ENCODE measurements around the gene RAB7B. TPM values are rescaled to one million over a fixed set of nuclear protein-coding genes. Genes with fewer than 3 reads are reported as not detected.

Gene RAB7B
- total RNA-seq, 1 experiment from 2014 or later: not detected

DNA sequence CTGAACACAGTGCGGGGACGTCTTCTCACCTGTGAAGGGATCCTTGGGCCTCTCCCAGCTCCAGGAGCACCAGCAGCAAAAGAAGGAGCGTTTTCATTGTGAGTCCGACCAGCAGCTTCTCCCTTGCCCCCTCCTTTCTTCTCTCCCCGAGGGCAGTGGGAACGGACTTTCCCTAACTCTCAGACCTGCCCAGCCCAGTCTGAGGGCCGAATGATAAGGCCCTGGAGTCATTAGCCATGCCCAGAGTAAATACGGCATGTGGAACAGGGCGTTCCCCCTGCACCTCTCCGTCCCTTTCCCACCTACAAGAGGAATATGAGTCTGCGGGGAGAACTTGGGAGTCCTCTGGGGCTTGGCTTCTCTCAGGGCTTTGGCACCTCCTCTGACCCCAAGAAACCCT is 20.5 kb upstream of the RAB7B start, which contains the start of gene CTSE:
CTSE (minus strand) TSS at position 201 of the 400 bp plus-strand sequence; CDS start at position 97, 104 bp downstream.
- no peak for DNase-seq (ENCODE audit: extremely low read depth, low read depth)

DNA sequence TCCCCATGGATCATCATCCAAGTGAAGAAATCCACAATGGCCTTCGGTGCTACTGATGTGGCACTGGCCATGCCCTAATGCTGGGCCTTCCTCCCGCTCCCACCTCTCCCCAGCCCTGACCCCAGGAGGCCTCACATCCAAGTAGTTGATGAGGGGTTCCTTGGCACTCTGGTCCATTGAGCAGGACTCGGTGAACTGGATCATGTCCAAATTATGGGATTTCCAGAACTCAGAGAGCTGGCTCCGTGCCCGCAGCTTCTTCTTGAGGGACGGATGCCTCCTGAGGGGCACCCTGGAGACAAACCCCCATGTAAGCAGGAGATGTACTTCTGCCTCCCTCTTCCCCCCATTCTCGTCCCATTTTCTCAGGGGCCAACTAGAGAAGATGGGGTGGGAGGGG is 19.6 kb upstream of the RAB7B start:
- DNase-seq (ENCODE audit: extremely low read depth, low read depth): no peak

DNA sequence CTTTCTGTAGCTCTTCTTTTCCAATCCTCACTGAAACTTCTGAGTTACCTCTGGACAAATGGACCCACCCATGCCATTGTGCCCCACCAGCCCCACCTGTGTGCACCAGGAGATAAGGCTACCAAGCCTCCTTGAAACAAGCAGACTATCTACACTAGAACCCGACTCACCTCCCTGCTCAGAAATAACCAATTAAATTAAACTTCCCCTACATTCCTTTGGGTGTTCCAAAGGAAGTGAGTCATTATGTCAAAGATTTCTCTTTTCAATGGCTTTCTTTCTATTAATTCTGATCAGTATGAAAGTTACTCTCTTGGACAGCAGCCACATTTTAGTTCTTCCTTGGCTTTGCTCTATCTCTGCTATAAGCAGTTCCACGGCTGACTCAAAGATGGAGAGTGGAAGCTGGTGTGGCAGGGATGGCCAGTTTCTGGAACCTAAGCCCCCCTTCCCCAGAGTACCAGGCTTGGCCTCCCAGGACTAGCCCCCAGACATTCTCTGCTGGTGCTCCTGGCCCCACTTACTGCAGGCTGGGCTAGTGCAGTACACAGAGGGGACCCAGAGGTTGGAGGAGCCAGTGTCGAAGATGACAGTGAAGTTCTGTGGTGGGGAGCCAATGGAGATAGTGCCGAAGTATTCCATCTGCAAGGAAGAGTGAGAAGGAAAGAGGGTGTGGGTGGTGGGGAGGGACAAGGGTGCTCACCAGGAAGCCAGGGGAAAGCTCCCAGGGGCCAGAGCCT is 18.6 kb upstream of the RAB7B start:
- no peak for DNase-seq (ENCODE audit: extremely low read depth, low read depth)

DNA sequence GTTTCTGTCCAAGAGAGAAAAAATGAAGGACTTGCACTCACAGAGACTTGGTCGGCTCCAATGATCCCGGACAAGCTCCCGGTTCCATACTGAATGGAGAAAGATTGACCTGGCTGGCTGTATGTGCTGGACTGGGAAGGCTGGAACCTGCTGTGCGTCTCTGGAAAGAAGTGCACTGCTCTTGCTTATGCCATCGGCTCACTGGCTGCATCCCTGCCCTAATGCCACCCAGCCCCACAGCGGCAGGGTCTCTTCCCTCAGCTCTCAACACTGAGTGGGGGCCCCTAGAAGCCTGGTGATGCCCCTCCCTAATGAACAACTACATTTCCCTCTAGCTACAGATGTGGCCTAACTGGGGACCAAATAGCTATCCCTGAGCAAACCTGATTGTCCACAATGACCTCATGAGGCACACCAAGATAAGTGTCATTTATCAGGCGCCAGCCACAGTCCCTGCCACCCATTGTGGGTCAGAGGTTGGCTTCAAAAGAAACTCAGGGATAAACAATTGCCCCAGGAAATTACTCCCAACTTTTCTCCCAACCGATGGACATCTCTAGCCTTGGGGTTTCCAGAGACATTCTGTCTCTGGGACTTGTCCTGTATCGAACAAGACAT is 17.9 kb upstream of the RAB7B start:
- DNase-seq (ENCODE audit: extremely low read depth, low read depth): no peak

DNA sequence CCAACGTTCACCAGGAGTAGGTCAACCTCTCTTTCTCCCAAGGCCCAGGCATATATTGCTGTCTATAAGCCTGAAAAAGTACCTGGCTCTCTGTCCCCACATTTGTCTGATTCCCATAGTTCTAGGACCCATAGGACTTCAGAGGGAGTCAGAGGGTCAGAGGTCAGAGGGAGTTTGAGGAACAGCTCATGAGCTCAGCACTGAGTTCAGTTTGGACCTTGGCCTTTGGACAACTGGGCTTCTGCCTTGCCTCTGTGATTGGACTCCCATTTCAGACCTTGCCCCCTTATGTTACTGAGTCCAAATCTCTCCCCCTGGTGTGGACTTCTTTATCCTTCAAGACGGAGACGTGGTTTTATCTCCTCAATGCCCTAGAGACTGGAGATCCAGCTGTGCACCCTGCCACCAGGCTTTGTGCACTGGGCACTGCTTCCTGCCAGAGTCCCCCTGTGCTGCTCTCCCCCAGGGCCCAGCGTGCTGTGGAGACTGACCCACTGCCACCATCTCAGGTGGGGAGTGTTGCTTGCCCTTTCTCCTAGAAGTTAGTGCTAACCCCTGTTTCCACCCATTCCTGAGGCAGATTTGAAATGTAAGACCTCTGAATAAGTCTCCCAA is 17.3 kb upstream of the RAB7B start:
- no peak for DNase-seq (ENCODE audit: extremely low read depth, low read depth)

DNA sequence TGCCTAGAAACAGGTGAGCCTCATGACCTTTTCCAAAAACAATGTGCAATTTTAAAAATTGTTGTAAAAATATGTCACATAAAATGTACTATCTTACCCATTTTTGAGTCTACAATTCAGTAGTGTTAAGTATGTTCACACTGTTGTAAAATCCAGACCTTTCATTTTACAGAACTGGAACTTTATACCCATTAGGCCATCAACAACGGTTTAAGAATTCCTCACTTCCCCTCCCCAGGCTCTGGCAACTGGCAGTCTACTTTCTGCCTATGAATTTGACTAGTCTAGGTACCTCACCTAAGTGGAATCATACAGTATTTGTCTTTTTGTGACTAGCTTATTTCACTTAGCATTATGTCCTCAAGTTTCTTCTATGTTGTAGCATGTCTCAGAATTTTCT is 11.9 kb upstream of the RAB7B start:
- DNase-seq (ENCODE audit: extremely low read depth, low read depth): no peak

DNA sequence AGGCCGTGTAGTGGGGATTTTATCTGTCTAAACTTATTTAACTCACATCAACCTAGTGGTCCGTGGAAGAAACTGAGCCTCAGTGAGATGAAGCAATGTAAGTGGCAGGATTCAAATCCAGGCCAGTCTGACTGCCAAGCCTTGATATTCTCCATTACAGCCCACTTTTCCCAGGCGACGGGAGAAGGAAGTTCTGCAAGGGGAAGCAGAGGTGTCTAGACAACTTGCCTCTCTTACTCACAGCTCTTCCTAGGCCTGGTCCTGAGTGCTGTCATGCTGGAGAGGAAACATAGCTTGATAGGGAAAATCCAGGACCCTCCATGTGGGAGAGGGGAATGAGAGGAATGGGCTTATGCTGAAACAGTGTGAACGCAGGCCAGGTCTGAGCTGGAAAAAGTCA is 11.4 kb upstream of the RAB7B start:
- DNase-seq (ENCODE audit: extremely low read depth, low read depth): no peak

DNA sequence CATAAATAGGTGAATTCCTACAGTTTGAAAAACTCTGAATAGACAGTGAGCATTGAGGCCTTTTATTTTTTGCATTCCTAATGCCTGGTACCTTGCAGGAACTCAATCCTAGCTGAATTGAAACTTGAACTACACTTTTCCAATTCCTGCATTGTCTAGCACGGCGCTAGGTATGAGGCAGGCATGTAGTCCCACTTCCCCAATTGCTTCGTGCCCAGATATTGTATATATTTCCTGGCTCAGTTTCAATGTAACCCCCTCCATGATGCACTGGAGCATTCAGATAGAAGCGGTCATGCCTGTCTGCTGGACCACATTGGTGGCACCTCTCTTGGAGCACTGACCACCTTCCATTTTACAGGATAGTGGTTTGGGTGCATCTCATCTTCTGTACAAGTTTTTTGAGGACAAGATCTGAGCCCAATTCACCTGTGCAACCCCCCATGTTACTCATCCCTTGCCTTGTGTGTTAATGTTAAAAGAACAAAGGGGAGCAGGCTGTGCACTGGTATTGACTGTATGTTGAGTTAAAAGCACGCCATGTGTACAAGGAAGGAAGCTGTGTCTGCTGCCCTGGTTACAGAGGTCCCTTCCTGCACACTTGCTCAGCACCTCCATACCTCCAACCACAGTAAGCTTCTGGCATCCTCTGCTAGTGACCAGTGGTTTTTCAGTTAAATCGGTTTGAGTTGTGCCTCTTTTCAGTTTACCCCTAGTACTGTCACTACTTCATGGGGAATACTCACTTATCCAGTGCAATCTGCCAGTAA is 10.0 kb upstream of the RAB7B start:
- no peak for DNase-seq (ENCODE audit: extremely low read depth, low read depth)

DNA sequence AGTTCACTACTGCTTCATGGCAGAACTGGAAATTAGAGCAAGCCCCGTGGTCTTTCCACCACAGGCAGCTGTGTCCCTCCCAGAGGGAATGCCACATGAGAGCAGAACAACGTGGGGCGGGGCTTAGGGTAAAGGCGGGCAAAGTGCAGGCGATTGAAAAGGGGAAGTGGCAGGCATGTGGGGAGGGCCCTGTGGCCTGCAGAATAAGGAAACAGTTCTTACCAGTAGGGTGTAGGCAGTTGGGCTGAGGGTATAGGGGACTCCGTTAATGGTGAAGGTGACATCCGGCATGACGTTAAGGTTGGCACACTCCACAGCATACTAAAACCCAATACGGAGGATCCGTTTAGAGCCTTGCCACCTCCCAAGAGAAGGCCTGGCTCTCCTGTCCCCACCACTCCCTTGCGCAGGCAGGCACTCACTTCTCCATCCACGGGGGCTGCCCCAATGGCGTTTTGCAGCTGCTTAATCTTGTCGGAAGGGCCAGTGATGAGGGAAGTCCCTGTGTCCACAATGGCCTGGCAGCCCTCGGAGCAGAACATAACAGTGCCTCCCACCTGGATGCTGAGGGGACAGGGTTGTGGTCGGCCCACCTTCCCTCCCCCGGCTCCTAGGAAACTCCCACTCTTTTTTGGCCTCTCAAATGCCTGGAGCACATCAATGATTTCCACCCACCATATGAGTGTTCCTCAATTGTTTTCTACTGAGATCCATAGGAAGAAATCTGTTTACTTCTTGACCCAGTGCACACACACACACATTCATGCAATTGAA is 9.1 kb upstream of the RAB7B start:
- no peak for DNase-seq (ENCODE audit: extremely low read depth, low read depth)

DNA sequence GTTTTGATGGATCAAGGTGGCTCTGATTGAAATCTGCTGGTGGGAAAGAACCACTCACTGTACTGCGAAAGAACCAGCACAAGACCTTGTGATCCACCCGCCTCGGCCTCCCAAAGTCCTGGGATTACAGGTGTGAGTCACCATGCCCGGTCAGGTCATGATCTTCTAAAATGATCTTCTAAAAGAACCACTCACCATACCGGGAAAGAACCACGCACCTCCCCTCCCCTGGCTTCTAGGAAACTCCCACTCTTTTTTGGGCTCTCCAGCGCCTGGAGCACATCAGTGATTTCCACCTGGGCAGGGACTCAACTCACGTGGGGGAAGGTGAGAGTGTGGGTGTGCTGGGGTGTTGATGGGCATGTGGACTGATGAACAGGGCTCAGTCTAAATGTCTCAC is 7.9 kb upstream of the RAB7B start:
- no peak for DNase-seq (ENCODE audit: extremely low read depth, low read depth)

DNA sequence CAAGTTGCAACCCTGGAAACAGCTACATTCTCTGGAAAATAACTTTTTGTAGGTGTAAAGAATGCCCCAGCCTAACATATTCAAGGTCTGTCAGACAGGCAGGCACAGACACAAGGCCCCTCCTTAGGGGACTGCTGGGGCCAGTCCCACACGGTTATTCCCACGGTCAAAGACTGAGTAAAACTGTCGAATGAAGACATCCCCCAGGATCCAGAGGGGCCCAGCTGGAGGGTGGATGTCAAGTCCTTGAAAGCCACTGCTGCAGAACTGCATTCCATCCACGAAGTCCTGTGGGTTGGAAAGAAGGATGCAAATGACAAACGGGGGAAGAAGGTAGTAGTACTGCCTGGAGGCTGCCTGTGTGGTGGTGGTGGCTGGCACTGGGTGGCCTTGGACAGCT is 6.9 kb upstream of the RAB7B start:
- no peak for DNase-seq (ENCODE audit: extremely low read depth, low read depth)

DNA sequence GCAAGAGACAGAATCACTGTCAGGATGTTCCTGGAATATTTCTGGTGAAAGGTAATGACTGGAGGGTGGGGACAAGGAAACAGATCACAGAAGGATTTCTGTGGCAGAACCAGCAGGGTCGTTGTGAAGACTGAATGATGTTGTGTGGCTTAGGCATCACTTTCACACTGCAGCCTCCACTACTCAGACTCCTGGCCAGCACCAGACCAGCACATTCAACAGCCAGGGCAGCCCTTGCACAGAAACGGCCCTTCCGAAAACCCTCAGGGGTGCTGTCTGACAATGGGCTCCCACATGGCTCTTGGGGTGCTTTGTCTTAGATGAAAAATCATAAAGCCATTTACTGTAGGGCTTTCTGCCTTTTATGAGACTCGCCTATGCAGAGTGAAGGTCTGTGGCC is 3.8 kb upstream of the RAB7B start:
- DNase-seq (ENCODE audit: extremely low read depth, low read depth): no peak

DNA sequence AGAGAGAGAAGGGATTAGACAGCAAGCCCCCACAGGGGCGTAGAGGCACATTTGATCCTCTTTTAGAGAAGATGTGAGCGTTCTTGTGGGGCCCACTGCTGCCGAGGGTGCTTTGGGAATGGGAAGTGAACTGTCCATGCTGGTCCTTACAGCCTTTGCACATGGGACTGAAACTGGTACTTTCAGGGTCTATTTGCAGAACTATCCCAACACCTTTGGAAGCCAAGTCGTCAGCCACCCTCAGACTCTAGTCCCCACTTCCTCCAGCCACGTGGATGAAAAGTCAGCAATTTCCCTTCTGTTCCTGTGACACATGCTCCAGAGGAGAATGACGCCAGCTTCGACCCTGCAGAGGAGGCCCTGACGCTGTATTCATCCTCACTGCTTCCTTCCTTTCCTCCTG is 2.6 kb upstream of the RAB7B start:
- DNase-seq (ENCODE audit: extremely low read depth, low read depth): no peak

DNA sequence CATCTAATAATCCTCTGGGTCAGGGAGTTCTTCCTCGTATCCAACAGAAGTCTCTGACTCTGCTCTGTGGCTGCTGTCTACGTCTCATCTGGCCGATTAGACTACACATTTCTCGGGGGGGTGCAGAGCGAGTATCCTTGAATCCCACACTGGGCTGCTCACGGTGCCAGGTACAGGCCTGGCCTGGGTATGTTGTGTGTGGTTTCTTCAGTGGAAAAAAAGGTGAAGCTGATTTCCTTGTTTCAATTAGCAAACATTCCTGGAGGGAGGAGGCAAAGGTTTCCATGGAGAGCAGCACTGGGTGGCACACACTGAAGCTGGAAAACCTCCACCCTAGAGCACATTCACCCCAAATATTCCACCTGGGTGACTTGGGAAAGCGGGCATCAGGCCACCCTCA is 2.0 kb upstream of the RAB7B start:
- no peak for DNase-seq (ENCODE audit: extremely low read depth, low read depth)

DNA sequence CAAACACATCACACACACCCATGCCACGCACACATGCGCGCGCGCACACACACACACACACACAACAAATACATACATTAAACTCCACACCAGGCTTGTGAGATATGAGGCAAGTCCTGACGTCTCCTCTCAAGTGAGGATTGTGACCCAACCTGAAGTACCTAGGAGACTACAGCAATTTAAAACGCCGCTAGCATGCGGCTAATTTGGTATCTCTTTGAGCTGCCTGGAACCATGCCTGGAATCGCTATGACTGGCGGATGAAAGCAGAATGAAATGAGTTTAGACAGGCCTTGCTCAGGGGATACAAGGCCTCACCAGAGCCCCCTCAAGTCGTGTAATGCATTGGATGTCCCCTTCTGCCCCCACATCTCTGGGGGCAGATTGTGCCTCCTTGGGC is 1.6 kb upstream of the RAB7B start:
- DNase-seq (ENCODE audit: extremely low read depth, low read depth): no peak

DNA sequence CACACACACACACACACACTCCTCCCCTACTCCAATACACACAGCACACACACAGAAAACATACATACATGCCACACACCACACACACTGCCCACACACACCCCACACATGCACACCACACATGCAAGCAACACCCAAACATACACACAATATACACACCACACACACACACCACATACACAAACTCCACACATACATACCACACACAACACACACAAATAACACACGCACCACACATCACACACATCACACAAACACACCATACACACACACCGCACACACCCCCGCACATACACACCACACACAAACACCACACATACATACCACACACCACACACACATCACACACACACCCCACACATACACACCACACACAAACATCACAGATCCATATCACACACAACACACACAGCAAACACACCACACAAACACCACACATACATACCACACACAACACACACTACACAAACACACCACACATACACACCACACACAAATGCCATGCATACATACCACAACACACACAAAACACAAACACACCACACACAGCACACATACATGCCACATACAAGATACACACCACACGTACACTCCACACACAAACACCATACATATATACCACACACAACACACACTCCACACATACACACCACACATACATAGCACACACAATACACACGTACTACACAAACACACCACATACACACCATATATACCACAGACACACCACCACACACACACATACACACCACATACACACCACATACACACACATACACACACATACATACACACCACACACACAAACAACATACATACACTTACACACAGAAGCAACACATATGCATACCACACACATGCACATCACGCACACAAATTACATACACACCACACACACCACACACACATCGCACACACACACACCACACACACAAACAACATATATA is 932 bp upstream of the RAB7B start:
- no peak for DNase-seq (ENCODE audit: extremely low read depth, low read depth)

DNA sequence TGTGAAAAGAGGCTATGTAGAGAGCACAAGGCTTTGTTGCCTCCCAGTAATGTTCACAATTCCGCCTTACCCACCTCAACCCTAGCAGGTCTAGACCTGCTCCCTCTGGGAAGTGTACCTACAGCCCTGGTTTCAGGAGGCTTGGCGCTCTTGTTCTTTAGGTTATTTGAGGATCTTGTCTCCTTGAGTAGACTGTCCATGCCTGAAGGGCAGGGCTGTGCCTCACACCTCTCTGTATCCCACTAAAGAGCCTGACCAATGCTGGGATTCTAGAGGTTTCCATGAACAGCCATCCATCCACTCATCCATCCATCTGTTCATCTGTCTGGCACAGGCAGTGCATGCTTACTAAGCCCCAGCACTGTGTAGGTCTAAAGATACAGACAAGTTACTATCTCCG is 1.0 kb downstream of the RAB7B start:
- no peak for DNase-seq (ENCODE audit: extremely low read depth, low read depth)

DNA sequence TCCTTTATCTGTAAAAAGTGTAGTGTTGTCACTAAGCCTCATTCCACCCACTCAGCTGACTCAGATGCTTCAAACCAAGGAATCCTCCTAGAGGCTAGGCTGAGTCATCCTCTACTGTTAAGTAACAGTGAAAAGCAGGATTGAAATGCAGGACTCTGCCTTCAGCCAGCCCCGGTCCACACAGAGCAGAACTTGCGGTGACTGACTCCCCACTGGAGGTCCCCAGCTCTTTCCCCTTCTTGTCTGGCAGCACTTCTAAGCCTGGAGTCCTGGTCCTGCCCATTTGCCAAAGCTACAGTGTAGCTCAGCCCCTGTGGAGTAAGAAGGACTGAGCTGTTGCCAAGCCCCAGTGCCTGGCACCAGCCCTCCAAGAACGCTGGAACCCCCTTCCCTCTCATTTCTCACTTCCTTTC is 1.7 kb downstream of the RAB7B start:
- peak; percentile 77 for DNase-seq (ENCODE audit: extremely low read depth, low read depth)

DNA sequence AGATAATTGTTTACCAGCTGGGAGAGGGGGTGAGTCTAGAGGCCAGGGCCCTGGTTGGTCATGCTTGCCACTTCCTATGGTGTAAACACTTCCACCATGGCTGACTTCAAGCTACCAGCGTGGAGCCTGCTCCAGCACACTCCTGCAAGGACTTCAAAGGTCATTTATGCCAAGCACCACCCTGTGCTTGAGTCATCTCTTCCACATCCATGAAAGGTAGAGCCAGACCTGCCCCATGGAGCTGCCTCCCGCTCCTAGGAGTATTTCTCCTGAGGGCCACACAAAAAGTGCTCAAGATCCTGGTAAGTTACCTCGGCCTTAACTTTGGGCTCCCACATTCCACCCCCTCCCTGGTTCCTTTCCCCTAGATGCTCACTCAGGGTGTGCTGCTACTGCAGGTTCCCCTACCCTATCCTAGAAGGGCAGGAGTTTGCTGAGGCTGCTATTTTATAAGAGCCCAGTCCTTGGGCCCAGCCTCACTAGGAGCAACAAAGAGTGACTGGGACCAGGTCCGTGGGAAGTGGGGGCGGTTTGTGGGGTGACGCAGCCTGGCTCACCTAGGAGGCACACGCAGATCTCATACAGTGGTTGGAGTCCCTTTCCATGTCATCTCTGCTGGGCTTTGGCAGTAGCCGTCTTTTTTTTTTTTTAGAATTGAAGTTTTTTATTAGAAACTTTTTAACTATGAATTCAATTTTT is 2.4 kb downstream of the RAB7B start:
- DNase-seq (ENCODE audit: extremely low read depth, low read depth): no peak
